Measurements from ENCODE around the gene ZNF182. TPM values are rescaled to one million over a fixed set of nuclear protein-coding genes. Genes with fewer than 3 reads are reported as not detected.

The ZNF182 gene
- total RNA-seq, 4 donors from 2014 or later = 2.5 to 10.7 (median 6.6) TPM

- Histone ChIP-seq H3K27ac (no peak overlapping the region), H3K4me1 (no peaks in the 10 kb centered on the region), H3K9me3 (no peaks in the 10 kb centered on the region), H3K36me3 (no peaks in the 10 kb centered on the region), H3K4me3 (no peak overlapping the region), H3K27me3 (no peaks in the 10 kb centered on the region)
- TF ChIP-seq, protein P1, sequence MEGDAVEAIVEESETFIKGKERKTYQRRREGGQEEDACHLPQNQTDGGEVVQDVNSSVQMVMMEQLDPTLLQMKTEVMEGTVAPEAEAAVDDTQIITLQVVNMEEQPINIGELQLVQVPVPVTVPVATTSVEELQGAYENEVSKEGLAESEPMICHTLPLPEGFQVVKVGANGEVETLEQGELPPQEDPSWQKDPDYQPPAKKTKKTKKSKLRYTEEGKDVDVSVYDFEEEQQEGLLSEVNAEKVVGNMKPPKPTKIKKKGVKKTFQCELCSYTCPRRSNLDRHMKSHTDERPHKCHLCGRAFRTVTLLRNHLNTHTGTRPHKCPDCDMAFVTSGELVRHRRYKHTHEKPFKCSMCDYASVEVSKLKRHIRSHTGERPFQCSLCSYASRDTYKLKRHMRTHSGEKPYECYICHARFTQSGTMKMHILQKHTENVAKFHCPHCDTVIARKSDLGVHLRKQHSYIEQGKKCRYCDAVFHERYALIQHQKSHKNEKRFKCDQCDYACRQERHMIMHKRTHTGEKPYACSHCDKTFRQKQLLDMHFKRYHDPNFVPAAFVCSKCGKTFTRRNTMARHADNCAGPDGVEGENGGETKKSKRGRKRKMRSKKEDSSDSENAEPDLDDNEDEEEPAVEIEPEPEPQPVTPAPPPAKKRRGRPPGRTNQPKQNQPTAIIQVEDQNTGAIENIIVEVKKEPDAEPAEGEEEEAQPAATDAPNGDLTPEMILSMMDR (IDR thresholded peaks at IDR 0.05) = no peak
- no peak for TF ChIP-seq POLR2A (IDR thresholded peaks at IDR 0.05)
- DNase-seq = no peak
These were observed 1.5 kb downstream of the ZNF182 start for GRCh38 chrX:48002319-48002718.

DNA sequence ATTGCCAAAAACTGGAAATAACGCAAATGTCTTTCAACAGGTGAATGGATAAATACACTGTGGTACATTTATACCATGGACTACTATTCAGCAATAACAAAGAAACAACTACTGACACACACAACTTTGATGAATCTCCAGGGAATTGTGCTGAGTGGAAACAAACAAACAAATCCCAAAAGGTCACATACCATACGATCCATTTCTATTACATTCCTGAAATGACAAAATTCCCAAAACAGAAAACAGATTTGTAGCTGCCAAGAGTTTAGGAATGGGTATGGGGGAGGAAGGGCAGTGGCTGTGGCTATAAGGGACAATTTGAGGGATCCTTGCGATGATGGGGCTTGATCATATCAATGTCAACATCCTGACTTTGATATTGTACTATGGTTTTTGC lies 2.5 kb downstream of the ZNF182 start:
- Histone ChIP-seq H3K36me3 (peaks cover 0 to 6% (median 0%) of the 10 kb centered on the region in 3 donors), H3K9me3 (no peaks in the 10 kb centered on the region), H3K27ac (no peak overlapping the region), H3K4me1 (no peaks in the 10 kb centered on the region), H3K4me3 (no peak overlapping the region), H3K27me3 (no peaks in the 10 kb centered on the region)
- DNase-seq = no peak
- TF ChIP-seq, protein P1 (IDR thresholded peaks at IDR 0.05) = no peak
- no peak for TF ChIP-seq POLR2A (IDR thresholded peaks at IDR 0.05)

GRCh38 chrX:47992669-47993068 lies 11.1 kb downstream of the ZNF182 start:
- Histone ChIP-seq H3K4me3 (no peak overlapping the region), H3K27me3 (no peaks in the 10 kb centered on the region), H3K4me1 (no peaks in the 10 kb centered on the region), H3K27ac (no peak overlapping the region), H3K36me3 (peaks cover 0 to 14% (median 0%) of the 10 kb centered on the region in 3 donors), H3K9me3 (no peaks in the 10 kb centered on the region)
- no peak for DNase-seq
- TF ChIP-seq, protein P1 (IDR thresholded peaks at IDR 0.05) = no peak
- no peak for TF ChIP-seq POLR2A (IDR thresholded peaks at IDR 0.05)

- H3K4me3 ChIP-seq = no peak overlapping the region
- no peaks in the 10 kb centered on the region for H3K9me3 ChIP-seq
- no peaks in the 10 kb centered on the region for H3K4me1 ChIP-seq
- peaks cover 0 to 19% (median 0%) of the 10 kb centered on the region in 3 donors for H3K36me3 ChIP-seq
- TF ChIP-seq, protein P1 (IDR thresholded peaks at IDR 0.05) = no peak
- TF ChIP-seq POLR2A (IDR thresholded peaks at IDR 0.05) = no peak
- no peaks in the 10 kb centered on the region for H3K27me3 ChIP-seq
- DNase-seq = no peak
- H3K27ac ChIP-seq = no peak overlapping the region
These were observed 11.8 kb downstream of the ZNF182 start for GRCh38 chrX:47992095-47992380.

DNA sequence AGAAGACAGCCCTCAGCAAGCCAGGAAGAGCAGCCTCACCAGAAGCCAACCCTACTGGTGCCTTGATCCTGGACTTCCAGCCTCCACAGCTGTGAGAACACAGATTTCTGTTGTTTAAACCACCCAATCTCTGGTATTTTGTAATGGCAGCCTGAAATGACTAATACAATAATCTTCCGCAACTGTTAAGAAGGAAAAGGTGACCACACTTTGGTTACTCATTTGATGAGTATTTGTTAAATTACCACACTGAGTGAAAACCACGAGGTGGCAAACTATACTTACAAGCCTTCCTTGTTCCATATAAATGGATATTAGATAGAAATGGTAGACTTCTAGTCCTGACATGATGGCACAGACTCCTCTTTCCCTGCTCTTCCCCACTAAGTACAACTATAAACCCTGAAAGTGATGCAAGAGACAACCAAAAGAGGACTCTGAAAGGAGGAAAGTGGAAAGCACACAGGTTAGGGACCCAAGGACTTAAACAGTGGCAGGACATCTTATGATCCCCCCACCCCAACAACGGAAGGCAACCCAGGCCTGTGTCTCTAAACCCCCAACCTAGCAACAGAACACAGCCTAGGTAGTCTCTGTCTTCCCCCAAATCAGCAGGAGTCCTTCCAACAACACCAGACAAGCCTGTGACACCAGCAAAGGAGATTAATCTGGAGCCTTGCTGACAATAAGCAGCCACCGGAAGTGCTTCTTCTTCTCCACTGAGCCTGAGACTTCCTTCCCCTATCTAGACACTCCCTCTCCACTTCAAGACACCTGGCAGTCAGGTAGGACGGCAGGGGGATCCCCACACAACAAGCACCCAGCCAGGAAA lies 12.3 kb downstream of the ZNF182 start:
- Histone ChIP-seq H3K4me3 (no peak overlapping the region), H3K36me3 (peaks cover 0 to 13% (median 0%) of the 10 kb centered on the region in 3 donors), H3K27ac (no peak overlapping the region), H3K4me1 (no peaks in the 10 kb centered on the region), H3K27me3 (no peaks in the 10 kb centered on the region), H3K9me3 (no peaks in the 10 kb centered on the region)
- DNase-seq = no peak
- TF ChIP-seq, protein P1 (IDR thresholded peaks at IDR 0.05) = no peak
- no peak for TF ChIP-seq POLR2A (IDR thresholded peaks at IDR 0.05)
